ENCODE data around the gene ZC3H12A.
"Not testable (repeated sequence)": the region's sequence is repeated elsewhere in the genome, so short reads cannot be mapped to it uniquely, and the experiment has no call there.

ZC3H12A gene

DNA sequence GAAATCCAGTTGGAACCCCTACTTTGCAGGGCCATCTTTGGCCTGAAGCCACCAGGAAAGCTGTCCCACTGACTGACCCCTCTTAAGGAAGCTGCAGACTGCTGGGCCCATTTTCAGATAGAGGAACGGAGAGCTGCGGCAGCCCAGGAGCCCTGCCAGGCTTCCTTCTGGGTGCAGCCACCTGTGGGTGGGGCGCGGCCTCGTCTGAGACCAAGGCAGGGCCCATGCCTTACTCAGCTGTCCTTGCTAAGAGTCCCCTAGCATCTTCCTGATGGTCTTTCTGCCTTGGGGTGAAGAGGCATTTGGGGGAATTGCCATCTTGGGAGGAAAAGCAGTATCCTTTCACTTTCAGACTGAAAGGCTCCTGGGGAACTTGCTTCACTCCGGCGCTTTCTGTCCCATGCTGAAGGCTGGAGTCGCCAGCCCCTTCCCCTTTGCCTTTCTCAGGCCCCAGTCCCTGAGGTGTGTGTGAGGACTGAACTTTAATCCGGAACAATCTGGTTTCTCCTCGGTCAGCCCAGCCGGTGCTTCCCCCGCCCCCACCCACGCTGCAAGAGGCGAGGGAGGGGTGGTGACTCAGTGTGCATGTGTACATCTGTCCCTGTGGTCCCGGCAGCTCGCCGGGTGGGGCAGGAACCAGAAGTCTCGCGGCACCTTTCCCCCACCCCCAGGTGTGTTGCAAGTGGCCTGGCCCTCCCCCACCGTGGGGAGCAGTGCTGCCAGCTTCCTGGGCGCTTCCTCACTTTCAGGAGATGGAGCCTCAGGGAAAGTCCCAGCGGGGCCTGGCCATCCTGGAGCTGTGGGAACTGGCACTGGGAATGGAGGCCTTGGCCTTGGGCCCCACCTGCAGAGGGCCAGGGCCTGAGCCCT is 5.1 kb downstream of the ZC3H12A start:
- DNase-seq: peak; percentile 96

DNA sequence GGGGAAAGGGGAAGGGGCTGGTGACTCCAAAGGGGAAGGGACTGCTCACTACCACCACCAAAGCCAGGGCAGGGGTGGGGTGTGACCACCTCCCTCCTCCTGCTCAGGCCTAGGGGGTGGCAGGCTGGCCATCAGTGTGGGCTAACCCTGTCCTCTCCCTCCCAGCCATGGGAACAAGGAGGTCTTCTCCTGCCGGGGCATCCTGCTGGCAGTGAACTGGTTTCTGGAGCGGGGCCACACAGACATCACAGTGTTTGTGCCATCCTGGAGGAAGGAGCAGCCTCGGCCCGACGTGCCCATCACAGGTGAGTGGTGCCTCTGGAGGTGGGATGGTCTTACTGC is 5.7 kb downstream of the ZC3H12A start:
- DNase-seq: no peak

DNA sequence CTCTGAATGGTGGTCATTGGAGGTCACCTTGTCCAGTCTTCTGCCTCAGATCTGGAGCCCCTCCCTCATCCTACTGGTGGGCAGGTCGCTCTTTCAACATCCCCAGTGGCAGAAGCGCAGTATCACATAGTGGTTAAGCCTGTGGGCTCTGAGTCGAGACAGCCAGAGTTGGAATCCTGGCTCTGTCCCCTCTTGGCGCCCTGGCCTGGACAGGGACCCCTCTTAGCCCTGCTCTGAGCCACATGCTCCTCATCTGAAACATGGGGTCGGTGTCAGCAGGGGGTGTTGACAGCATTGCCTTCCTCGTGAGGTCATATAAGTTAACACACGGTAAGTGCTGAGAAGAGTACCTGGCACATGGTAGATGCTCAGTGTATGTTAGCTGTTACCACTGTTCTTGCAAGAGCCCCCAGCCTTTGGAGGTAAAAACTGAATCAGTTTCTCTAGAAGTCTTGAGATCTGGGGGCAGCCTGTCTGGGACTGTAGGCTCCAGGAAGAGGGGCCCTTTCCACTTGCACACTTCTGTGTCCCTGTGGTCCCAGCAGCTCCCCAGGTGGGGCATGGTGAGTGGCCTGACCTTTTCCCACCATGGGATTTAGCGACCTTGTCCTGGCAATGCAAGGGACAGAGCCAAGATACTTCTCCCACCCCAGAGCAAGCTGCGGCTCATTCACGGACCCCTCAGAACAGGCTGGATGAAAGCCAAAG is 6.4 kb downstream of the ZC3H12A start:
- no peak for DNase-seq

DNA sequence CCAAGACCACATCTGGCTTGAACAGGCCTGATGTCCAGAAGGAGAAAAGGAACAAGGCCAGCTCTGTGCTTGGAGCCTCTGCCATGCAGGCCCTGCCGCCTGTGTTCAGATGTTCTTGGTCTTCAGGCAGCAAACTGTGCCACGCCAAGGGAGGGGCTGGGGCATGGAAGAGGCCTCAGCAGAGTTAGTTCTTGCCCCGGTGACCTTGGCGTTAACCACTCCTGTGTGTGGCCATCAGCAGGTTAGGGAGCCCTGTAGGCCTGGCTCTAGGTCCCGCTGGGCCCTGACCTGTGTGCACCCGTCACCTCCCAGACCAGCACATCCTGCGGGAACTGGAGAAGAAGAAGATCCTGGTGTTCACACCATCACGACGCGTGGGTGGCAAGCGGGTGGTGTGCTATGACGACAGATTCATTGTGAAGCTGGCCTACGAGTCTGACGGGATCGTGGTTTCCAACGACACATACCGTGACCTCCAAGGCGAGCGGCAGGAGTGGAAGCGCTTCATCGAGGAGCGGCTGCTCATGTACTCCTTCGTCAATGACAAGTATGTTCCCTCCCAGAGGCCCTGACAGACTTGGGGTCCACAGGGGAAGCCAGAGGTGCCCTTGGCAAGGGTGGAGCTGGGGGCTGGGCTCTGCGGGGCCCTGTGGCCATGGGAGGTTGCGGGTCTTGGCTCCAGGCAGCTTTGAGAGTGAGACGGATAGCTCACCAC is 7.1 kb downstream of the ZC3H12A start:
- no peak for DNase-seq

GRCh38 chr1:37482004-37482785 is 7.8 kb downstream of the ZC3H12A start:
- DNase-seq: no peak

DNA sequence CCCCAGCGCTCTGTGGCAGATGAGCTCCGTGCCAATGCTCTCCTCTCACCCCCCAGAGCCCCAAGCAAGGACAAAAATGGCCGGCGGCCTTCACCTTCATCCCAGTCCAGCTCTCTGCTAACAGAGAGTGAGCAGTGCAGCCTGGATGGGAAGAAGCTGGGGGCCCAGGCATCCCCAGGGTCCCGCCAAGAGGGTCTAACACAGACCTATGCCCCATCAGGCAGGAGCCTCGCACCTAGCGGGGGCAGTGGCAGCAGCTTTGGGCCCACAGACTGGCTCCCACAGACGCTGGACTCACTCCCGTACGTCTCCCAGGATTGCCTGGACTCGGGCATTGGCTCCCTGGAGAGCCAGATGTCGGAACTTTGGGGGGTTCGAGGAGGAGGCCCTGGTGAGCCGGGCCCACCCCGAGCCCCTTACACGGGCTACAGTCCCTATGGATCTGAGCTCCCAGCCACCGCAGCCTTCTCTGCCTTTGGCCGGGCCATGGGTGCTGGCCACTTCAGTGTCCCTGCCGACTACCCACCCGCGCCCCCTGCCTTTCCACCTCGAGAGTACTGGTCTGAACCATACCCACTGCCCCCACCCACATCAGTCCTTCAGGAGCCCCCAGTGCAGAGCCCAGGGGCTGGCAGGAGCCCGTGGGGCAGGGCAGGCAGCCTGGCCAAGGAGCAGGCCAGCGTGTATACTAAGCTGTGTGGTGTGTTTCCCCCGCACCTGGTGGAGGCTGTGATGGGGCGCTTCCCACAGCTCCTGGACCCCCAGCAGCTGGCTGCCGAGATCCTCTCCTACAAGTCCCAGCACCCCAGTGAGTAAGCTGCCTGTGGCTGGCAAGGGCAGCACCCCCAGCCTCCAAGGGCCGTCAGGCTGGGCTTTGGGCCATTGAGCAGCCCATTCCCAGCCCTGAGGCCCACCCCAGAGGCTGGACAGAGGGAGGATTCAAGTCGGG is 8.7 kb downstream of the ZC3H12A start:
- DNase-seq: no peak

- no peak for DNase-seq
These were observed 9.4 kb downstream of the ZC3H12A start for GRCh38 chr1:37483785-37484184.

DNA sequence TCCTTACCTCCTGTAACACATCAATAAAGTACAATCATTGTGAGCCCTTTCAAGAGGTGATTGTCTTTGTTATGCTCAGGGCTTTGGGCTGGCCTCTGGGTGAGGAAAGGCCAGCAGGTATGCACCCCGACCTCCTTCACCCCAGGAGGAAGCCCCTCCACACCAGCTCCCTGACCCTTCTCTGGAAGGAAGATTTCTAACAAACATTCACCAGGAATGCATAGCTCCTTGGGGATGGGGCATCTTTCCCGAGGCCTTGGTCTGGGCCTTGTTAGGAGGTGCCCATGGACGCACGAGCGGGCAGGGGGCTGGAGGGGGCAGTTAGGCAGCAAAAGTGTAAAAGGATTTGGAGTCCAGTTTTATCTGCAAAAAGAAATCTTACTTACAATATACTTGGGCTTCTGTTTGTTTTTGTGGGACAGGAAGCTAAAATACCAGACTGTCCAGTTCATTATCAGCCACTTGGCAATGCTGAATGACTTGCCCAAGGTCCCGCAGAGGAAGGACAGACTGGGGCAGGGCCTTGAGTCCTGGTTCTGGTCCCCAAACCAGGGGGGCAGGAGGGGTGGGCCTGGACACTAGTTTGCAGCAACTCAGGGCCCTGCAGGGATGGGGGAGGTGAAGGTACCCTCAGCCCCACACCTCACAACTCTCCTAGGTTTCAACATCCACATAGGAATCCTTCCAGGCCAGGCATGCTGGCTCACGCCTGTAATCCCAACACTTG is 10.1 kb downstream of the ZC3H12A start:
- DNase-seq: no peak

- no peak for DNase-seq
These were observed 11.7 kb downstream of the ZC3H12A start for GRCh38 chr1:37485902-37486679.

GRCh38 chr1:37486680-37487618 is 12.6 kb downstream of the ZC3H12A start:
- peak; percentile 85 for DNase-seq

GRCh38 chr1:37487619-37487984 is 13.2 kb downstream of the ZC3H12A start:
- no peak for DNase-seq

DNA sequence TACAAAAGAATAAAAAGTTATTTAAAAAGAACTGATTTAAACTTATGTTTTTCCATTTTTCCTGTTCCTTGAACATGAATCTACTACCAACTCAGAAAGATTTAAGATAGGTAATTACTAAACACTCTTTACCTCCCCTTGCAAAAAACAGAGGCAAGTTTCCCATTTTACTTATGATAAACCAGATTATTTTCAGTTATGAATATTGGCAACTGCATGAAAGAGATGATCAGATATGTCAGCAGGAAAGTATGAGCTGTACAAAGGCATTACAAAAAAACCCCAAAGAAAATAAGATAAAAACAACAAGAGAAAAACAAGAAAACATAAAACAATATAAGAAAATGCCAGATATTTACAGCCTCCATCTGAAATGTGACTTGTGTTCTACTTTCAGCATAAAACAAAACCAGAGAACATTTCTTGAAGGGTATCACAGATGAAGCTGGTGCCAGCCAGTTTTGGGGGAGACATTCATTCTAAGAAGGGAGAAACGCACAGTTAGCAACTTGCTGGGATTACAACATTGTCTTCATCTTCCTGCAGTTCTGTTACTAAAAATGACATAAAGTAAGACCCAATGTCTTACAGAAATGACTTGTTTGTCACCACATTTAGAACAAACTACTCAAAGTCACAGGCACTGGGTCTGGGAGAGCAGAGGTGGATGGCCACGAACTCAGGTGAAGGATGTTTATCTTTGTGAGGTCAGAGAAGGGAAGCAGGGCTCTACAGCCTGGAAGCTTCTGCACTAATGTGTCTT is 19.1 kb downstream of the ZC3H12A start:
- no peak for DNase-seq

DNA sequence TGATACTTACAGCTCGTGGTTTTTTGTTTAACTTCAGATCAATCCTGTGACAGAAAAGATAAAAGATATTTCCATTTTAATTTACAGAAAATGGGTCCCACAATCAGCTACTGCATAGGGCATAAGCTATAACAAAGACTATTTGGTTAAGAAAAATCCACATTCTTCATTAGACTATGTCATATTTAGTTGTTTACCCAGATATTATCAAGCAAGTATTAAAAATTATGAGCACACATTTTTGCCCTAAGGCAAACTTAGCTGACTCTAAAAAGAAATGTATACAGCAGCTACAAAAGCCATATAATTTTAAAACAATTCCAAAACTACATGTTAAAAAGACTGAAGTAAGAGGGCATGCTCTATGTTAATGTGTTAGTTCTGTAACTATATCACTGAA is 21.5 kb downstream of the ZC3H12A start:
- no peak for DNase-seq

GRCh38 chr1:37497832-37498231 is 23.5 kb downstream of the ZC3H12A start:
- DNase-seq: no peak

GRCh38 chr1:37498872-37499617 is 24.7 kb downstream of the ZC3H12A start:
- DNase-seq: no peak

GRCh38 chr1:37501661-37502060 is 27.3 kb downstream of the ZC3H12A start:
- no peak for DNase-seq

DNA sequence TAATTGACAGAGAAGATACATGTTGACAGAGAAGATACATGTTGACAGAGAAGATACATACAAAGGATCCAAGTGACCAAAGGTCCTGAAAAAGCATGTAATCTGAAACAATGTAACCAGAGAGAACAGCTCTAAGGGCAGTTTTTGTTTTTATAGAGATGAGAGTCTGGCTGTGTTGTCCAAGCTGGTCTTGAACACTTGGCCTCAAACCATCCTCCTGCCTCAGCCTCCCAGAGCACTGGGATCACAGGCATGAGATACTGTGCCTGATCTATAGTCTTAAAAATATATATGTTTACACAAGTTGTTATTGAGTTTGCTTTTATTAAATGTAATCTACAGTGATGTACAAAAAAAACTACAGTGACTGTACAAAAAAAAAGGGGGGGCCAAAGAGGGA is 27.7 kb downstream of the ZC3H12A start:
- no peak for DNase-seq

- not testable (repeated sequence) for DNase-seq
These were observed 28.4 kb downstream of the ZC3H12A start for GRCh38 chr1:37502791-37503190.
